ENCODE measurements around the gene INMT. TPM values are rescaled to one million over a fixed set of nuclear protein-coding genes. Genes with fewer than 3 reads are reported as not detected.

The INMT gene
- total and polyA plus RNA-seq, 2 donors, result 12.8 to 24.8 TPM

- Histone ChIP-seq H3K27ac (ENCODE audit: low read depth) (peak within 1 kb of the TSS; percentile 82), H3K4me3 (ENCODE audit: low read depth, low read length) (peak within 1 kb of the TSS; percentile 93), H3K36me3 (ENCODE audit: insufficient read depth) (no peaks in the 10 kb centered on the region), H3K4me1 (ENCODE audit: insufficient read depth) (no peaks in the 10 kb centered on the region)
- DNase-seq (ENCODE audit: extremely low spot score), result no peak
- 1% methylated on average over 61 of the region's 62 CpGs for WGBS
These were observed 19.4 kb downstream of the INMT start, which contains the start of gene MINDY4 for GRCh38 chr7:30771174-30771879. MINDY4 (plus strand) TSS chr7:30771417; CDS start chr7:30771494, 77 bp downstream.

GRCh38 chr7:30771880-30772425 lies 20.0 kb downstream of the INMT start:
- Histone ChIP-seq H3K4me1 (ENCODE audit: insufficient read depth) (no peaks in the 10 kb centered on the region), H3K27ac (ENCODE audit: low read depth) (no peak overlapping the region)
- 2% methylated on average over 15 of the region's 15 CpGs for WGBS

GRCh38 chr7:30772984-30773383 lies 21.0 kb downstream of the INMT start:
- no peak overlapping the region for H3K4me3 ChIP-seq (ENCODE audit: low read depth, low read length)
- H3K36me3 ChIP-seq (ENCODE audit: insufficient read depth), result no peaks in the 10 kb centered on the region
- DNase-seq (ENCODE audit: extremely low spot score), result no peak
- WGBS, result 90% methylated on average over 6 of the region's 6 CpGs
- no peak overlapping the region for H3K27ac ChIP-seq (ENCODE audit: low read depth)
- no peaks in the 10 kb centered on the region for H3K4me1 ChIP-seq (ENCODE audit: insufficient read depth)

More at GRCh38 chr7:30771880-30772425, 20.0 kb downstream of the INMT start:
- Histone ChIP-seq H3K4me3 (ENCODE audit: low read depth, low read length) (peak overlapping the region; percentile 93), H3K36me3 (ENCODE audit: insufficient read depth) (no peaks in the 10 kb centered on the region)
- no peak for DNase-seq (ENCODE audit: extremely low spot score)

- H3K36me3 ChIP-seq (ENCODE audit: insufficient read depth), result peaks cover 2% of the 10 kb centered on the region
- DNase-seq (ENCODE audit: extremely low spot score), result no peak
- no peak overlapping the region for H3K27ac ChIP-seq (ENCODE audit: low read depth)
- no peaks in the 10 kb centered on the region for H3K4me1 ChIP-seq (ENCODE audit: insufficient read depth)
- H3K4me3 ChIP-seq (ENCODE audit: low read depth, low read length), result no peak overlapping the region
These were observed 24.1 kb downstream of the INMT start for GRCh38 chr7:30775992-30776391.

GRCh38 chr7:30776971-30777370 lies 25.0 kb downstream of the INMT start:
- Histone ChIP-seq H3K4me1 (ENCODE audit: insufficient read depth) (no peaks in the 10 kb centered on the region), H3K27ac (ENCODE audit: low read depth) (no peak overlapping the region), H3K4me3 (ENCODE audit: low read depth, low read length) (no peak overlapping the region), H3K36me3 (ENCODE audit: insufficient read depth) (peaks cover 2% of the 10 kb centered on the region)
- no peak for DNase-seq (ENCODE audit: extremely low spot score)
- 71% methylated on average over 4 of the region's 4 CpGs for WGBS

- H3K27ac ChIP-seq (ENCODE audit: low read depth), result no peak overlapping the region
- H3K36me3 ChIP-seq (ENCODE audit: insufficient read depth), result peaks cover 2% of the 10 kb centered on the region
- no peaks in the 10 kb centered on the region for H3K4me1 ChIP-seq (ENCODE audit: insufficient read depth)
- 69% methylated on average over 15 of the region's 15 CpGs for WGBS
- no peak for DNase-seq (ENCODE audit: extremely low spot score)
- H3K4me3 ChIP-seq (ENCODE audit: low read depth, low read length), result no peak overlapping the region
These were observed 26.5 kb downstream of the INMT start for GRCh38 chr7:30778255-30779025.

GRCh38 chr7:30779574-30779973 lies 27.6 kb downstream of the INMT start:
- no peak overlapping the region for H3K27ac ChIP-seq (ENCODE audit: low read depth)
- 74% methylated on average over 5 of the region's 5 CpGs for WGBS
- no peak for DNase-seq (ENCODE audit: extremely low spot score)
- H3K4me1 ChIP-seq (ENCODE audit: insufficient read depth), result no peaks in the 10 kb centered on the region
- no peak overlapping the region for H3K4me3 ChIP-seq (ENCODE audit: low read depth, low read length)
- peaks cover 2% of the 10 kb centered on the region for H3K36me3 ChIP-seq (ENCODE audit: insufficient read depth)

GRCh38 chr7:30780941-30781340 lies 29.0 kb downstream of the INMT start:
- Histone ChIP-seq H3K27ac (ENCODE audit: low read depth) (no peak overlapping the region), H3K36me3 (ENCODE audit: insufficient read depth) (peaks cover 2% of the 10 kb centered on the region), H3K4me1 (ENCODE audit: insufficient read depth) (no peaks in the 10 kb centered on the region), H3K4me3 (ENCODE audit: low read depth, low read length) (no peak overlapping the region)
- DNase-seq (ENCODE audit: extremely low spot score), result no peak
- 72% methylated on average over 4 of the region's 4 CpGs for WGBS

GRCh38 chr7:30782690-30783089 lies 30.8 kb downstream of the INMT start:
- H3K27ac ChIP-seq (ENCODE audit: low read depth), result no peak overlapping the region
- peaks cover 2% of the 10 kb centered on the region for H3K36me3 ChIP-seq (ENCODE audit: insufficient read depth)
- no peak overlapping the region for H3K4me3 ChIP-seq (ENCODE audit: low read depth, low read length)
- H3K4me1 ChIP-seq (ENCODE audit: insufficient read depth), result no peaks in the 10 kb centered on the region
- DNase-seq (ENCODE audit: extremely low spot score), result no peak

GRCh38 chr7:30785786-30786185 lies 33.9 kb downstream of the INMT start:
- no peak for DNase-seq (ENCODE audit: extremely low spot score)
- Histone ChIP-seq H3K4me1 (ENCODE audit: insufficient read depth) (no peaks in the 10 kb centered on the region), H3K36me3 (ENCODE audit: insufficient read depth) (peaks cover 2% of the 10 kb centered on the region), H3K4me3 (ENCODE audit: low read depth, low read length) (no peak overlapping the region), H3K27ac (ENCODE audit: low read depth) (no peak overlapping the region)
- 93% methylated on average over 9 of the region's 9 CpGs for WGBS

GRCh38 chr7:30787486-30787885 lies 35.6 kb downstream of the INMT start:
- Histone ChIP-seq H3K4me3 (ENCODE audit: low read depth, low read length) (no peak overlapping the region), H3K36me3 (ENCODE audit: insufficient read depth) (no peaks in the 10 kb centered on the region), H3K27ac (ENCODE audit: low read depth) (no peak overlapping the region), H3K4me1 (ENCODE audit: insufficient read depth) (no peaks in the 10 kb centered on the region)
- DNase-seq (ENCODE audit: extremely low spot score), result no peak
- WGBS, result 91% methylated on average over 1 of the region's 1 CpG

GRCh38 chr7:30788640-30789333 lies 36.9 kb downstream of the INMT start:
- WGBS, result 74% methylated on average over 11 of the region's 11 CpGs
- H3K4me3 ChIP-seq (ENCODE audit: low read depth, low read length), result no peak overlapping the region
- DNase-seq (ENCODE audit: extremely low spot score), result no peak
- H3K27ac ChIP-seq (ENCODE audit: low read depth), result no peak overlapping the region
- H3K36me3 ChIP-seq (ENCODE audit: insufficient read depth), result no peaks in the 10 kb centered on the region
- H3K4me1 ChIP-seq (ENCODE audit: insufficient read depth), result no peaks in the 10 kb centered on the region

GRCh38 chr7:30789334-30789711 lies 37.4 kb downstream of the INMT start:
- no peaks in the 10 kb centered on the region for H3K36me3 ChIP-seq (ENCODE audit: insufficient read depth)
- 74% methylated on average over 3 of the region's 3 CpGs for WGBS
- no peaks in the 10 kb centered on the region for H3K4me1 ChIP-seq (ENCODE audit: insufficient read depth)
- no peak overlapping the region for H3K4me3 ChIP-seq (ENCODE audit: low read depth, low read length)
- H3K27ac ChIP-seq (ENCODE audit: low read depth), result no peak overlapping the region
- no peak for DNase-seq (ENCODE audit: extremely low spot score)
